GM20431 (cell line): ENCODE data around the gene TMEM26.
"Not testable (repeated sequence)": the region's sequence is repeated elsewhere in the genome, so short reads cannot be mapped to it uniquely, and the experiment has no call there.

ENCODE experiments used
- in situ Hi-C: fragments of 300-500 bp; cut with MseI, MboI; formaldehyde crosslinking; loops from one replicate; pipeline ENCODE4 v1.15.0; 2020; ENCODE audit warnings: low sequenced_read_pairs; ENCODE audit not compliant: unreplicated experiment

Gene TMEM26

GRCh38 chr10:61406736-61407135 is 46.4 kb downstream of the TMEM26 start:
- in situ Hi-C loops = no loop called here

DNA sequence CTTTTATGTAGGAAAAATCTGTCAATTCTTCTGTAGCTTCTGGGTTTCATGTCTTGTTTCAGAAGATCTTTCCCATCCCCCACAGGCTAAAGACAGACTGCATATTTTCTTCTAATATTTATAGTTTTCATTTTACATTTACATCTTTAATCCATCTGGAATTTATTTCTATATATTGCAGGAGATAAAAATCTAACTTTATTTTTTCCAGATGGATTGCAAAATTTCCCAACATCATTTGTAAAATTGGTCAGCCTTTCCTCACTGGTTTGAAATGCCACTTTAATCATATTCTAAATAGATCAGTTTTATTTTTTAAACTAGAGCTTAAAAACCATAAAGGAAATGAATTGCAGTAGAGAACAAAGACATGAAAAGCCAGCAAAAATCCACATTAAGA is 46.9 kb downstream of the TMEM26 start:
- in situ Hi-C loops = no loop called here

- in situ Hi-C loops = no loop called here
These were observed 48.4 kb downstream of the TMEM26 start for GRCh38 chr10:61404751-61405150.

DNA sequence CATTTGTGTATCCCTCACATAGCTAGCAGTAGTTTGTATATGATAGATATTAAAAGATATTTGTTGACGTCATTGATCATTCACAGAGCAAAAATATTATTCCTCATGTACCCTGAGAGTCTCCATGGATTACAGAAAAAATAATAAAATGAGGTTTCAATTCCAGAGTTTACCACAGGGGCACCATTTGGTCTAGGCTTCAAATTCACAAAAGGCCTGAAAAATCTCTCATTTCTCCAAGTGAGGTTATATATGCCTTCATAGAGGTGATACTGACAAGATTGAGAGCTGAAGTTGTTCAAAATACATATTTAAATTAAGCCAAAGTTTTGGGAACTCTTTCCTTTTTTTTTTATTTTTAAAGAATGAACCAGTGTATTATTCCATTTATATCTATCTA is 52.7 kb downstream of the TMEM26 start:
- in situ Hi-C loops = no loop called here

DNA sequence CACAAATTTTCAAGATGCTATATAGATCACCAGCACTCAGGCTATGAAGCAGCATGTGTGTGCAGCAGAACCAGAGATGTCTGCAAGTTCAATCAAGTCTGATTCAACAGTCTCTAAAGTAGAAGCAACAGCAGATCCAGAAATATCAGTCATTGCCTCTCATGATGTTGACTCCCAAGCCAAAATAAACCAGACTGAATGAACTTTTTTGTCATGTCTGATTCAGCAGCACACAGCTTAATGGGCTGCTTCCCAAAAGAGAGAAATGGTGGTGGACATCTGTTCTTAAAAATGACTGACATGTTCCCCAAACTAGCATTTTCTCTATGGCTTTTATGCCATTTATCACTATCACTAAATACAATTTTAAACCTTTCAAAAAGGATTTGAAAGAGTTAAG is 53.8 kb downstream of the TMEM26 start:
- in situ Hi-C loops = no loop called here

DNA sequence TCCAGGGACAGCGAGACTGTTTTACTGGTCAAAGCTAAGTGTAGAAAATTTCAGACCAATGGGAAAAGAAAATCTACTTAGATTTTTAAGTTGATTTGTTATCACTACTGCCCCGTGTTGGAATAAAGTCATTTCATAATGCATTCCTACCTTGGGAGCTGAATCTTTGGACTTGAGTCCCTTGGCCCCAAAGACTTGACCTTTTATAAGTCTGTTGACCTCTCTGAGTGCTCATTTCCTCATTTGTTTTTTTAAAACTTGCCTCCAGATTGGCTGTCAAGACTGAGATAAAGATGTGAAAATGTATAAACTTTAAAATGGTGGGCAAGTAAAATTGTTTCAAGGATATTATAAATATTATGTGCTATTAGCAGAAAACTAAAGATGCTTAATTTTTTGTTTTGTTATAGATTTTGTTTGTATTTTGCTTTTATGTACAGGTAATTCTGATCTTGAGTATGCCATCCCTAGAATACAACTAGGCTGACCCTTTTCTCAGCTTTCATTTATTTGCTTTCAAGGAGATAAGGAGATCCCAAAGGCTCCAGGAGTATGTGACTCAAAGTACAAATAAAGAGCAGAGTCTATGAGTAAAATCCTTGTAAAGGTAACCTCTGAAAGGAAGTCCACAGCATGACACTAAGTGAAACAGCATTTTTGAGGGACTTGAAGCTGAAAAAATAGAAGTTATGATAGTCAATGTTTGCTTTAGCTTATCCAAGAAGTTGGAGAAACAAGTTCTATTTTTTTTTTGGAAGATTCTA is 54.6 kb downstream of the TMEM26 start:
- in situ Hi-C loops = no loop called here

GRCh38 chr10:61397175-61397986 is 55.8 kb downstream of the TMEM26 start:
- in situ Hi-C loops = no loop called here

GRCh38 chr10:61391281-61391680 is 61.9 kb downstream of the TMEM26 start:
- in situ Hi-C loops = no loop called here

DNA sequence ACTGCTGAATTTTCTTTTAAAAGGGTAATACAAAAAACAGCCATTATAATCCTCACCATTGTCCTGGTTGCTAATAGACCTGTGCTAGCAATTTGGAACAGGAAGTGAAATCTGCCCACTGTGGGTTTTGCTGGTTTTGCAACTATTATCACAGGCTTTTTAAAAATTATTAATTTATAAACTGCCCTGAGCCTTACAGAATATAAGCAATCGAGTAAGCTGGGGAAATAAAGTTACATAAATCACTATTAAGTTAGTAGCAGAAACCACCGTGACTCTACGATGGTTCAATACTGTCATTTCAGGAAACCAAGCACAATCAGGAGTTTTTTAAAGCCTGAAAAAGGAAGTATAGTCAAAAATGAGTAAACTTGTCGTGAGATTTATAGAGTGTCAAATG is 62.3 kb downstream of the TMEM26 start:
- in situ Hi-C loops = no loop called here

GRCh38 chr10:61389887-61390286 is 63.3 kb downstream of the TMEM26 start:
- in situ Hi-C loops = no loop called here

GRCh38 chr10:61388986-61389385 is 64.2 kb downstream of the TMEM26 start:
- in situ Hi-C loops = not testable (repeated sequence)

GRCh38 chr10:61385231-61386001 is 67.8 kb downstream of the TMEM26 start:
- in situ Hi-C loops = no loop called here

GRCh38 chr10:61381153-61381552 is 72.0 kb downstream of the TMEM26 start:
- in situ Hi-C loops = not testable (repeated sequence)

DNA sequence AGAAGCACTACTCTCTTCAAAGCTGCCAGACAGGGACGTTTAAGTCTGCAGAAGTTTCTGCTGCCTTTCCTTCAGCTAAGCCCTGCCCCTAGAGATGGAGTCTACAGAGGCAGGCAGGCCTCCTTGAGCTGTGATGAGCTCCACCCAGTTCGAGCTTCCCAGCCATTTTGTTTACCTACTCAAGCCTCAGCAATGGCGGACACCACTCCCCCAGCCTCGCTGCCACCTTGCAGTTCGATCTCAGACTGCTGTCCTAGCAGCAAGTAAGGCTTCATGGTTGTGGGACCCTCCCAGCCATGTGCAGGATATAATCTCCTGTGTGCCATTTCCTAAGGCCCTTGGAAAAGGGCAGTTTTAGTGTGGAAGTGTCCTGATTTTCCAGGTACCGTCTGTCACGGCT is 74.3 kb downstream of the TMEM26 start:
- in situ Hi-C loops = no loop called here

GRCh38 chr10:61376908-61377368 is 76.2 kb downstream of the TMEM26 start:
- in situ Hi-C loops = no loop called here

GRCh38 chr10:61376377-61376776 is 76.8 kb downstream of the TMEM26 start:
- in situ Hi-C loops = no loop called here

- in situ Hi-C loops = no loop called here
These were observed 86.8 kb downstream of the TMEM26 start for GRCh38 chr10:61366365-61366764.

GRCh38 chr10:61364619-61365018 is 88.6 kb downstream of the TMEM26 start:
- in situ Hi-C loops = no loop called here

- in situ Hi-C loops = no loop called here
These were observed 90.2 kb downstream of the TMEM26 start for GRCh38 chr10:61363006-61363405.

DNA sequence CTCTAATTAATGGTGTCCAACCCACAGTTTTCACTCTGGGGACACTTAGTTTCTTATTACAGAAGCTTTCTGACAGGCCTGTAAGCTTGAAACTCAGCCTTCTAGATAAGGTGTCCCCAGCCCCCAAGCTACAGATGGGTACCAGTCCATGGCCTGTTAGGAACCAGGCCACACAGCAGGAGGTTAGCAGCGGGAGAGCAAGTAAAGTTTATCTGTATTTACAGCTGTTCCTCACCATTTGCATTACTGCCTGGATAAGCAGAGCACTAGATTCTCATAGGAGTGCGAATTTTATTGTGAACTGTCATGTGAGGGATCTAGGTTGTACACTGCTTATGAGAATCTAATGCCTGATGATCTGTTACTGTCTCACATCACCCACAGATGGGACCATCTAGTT is 93.7 kb downstream of the TMEM26 start:
- in situ Hi-C loops = no loop called here

DNA sequence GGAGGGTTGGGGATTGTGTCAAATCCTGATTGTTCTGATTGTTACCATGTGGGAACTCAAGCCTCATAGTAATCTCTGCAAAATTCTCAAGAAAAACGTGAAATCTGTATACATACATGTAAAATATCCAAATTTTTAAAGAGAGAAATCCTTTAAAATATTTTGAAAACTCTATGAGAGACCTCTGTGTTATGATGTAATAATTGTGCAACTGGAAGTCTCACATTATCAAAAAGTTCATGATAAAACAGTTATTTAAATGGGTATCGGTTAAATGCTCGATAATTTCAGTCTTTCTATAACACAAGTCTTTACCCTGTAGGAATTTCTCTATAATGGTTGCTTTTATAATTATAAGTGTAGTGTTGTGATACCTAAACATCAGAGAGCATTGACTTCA is 95.5 kb downstream of the TMEM26 start:
- in situ Hi-C loops = no loop called here
